SU-DHL-6 (cell line): ENCODE data around the gene UTP11.

Experiments
- CTCF ChIP-seq: fragments of 200-600 bp; sonication (generic); IDR thresholded peaks from one replicate; pipeline ENCODE4 v1.5.1; 2017; ENCODE audit warnings: antibody characterized with exemption, mild to moderate bottlenecking, low read length, moderate library complexity; ENCODE audit not compliant: insufficient read depth, poor library complexity, severe bottlenecking
- EZH2phosphoT487 ChIP-seq: fragments of 200-600 bp; sonication (generic), shearing (Covaris generic); conservative IDR thresholded peaks from 2 replicates; pipeline ENCODE4 v1.6.1; 2018; ENCODE audit warnings: mild to moderate bottlenecking, antibody characterized with exemption, low read length, moderate library complexity, mixed read lengths

DNA sequence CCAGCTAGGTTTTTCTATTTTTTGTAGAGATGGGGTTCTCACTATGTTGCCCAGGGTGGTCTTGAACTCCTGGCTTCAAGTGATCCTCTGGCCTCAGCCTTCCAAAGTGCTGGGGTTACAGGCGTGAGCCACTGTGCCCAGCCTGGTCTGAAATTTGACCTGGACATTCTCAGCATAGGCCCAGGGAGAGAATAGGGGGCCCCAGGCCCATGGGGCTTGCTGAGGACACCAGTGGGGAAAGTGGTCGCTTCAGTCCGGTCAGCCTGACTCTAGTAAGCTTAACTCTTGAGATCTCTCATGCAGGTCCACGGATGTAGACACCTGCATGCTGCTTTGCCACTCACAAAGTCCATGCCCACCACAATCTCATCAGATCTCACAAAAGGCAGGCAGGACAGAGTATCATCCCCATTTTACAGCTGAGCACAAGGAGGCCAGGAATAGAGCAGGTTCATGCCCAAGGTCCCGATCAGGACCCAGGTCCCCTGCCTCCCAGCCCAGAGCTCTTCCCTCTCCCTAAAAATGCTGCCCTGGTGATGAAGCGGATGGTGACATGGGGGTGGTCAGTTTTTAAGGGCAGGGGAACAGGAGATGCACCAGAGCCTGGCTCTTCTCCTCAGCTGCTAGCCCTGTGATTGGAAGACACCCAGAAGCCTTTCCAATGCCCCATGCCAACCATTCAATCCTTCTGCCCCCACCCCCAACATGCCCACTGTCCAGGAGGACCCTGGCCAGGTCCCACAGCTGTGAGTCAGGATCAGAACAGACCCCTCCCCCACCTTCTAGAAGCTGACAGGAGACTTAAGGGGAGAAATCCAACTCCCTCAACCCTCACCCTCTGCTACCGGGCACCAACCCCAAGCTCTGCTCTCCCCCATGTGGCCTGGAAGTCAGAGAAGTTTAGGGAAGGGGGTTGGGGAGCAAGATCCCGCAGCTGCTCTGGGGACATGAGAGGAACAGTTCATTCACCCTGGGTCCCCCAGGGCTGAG lies 9.0 kb upstream of the UTP11 start:
- TF ChIP-seq CTCF (no peak), EZH2phosphoT487 (no peak)
